Measurements from ENCODE around the gene PLEKHA7.

- no peak for TF ChIP-seq GABPA (IDR thresholded peaks at IDR 0.05; ENCODE audit: low read depth)
- TF ChIP-seq POLR2AphosphoS5 (IDR thresholded peaks at IDR 0.05; ENCODE audit: low read depth): no peak
- TF ChIP-seq CTCF (IDR thresholded peaks at IDR 0.05; ENCODE audit: insufficient read depth, low read length): no peak
- no peak for TF ChIP-seq REST (IDR thresholded peaks at IDR 0.05; ENCODE audit: insufficient replicate concordance, low read depth)
Measured at GRCh38 chr11:16924826-16925560, 89.2 kb downstream of the PLEKHA7 start.
